Karpas-422 (cell line): ENCODE results near the gene VEZT. TPM values are rescaled to one million over a fixed set of nuclear protein-coding genes. Genes with fewer than 3 reads are reported as not detected.
"Not testable (repeated sequence)": the region's sequence is repeated elsewhere in the genome, so short reads cannot be mapped to it uniquely, and the experiment has no call there.

Experiments used
- DNase-seq: peaks from one replicate; pipeline ENCODE4 v3.0.0-alpha.2; 2015
- H2AFZ ChIP-seq: fragments of 200-600 bp; sonication (generic); 2 replicates; pipeline ENCODE4 v1.6.1; 2014; ENCODE audit warnings: antibody characterized with exemption, low read length, mixed read lengths
- H3K27ac ChIP-seq: fragments of 200-600 bp; sonication (generic); 2 replicates; pipeline ENCODE4 v1.5.1; 2014; ENCODE audit warnings: mild to moderate bottlenecking, low read length, moderate library complexity
- H3K27me3 ChIP-seq: fragments of 200-600 bp; sonication (generic); 2 replicates; pipeline ENCODE4 v1.6.1; 2014; ENCODE audit warnings: low read length, mixed read lengths
- H3K36me3 ChIP-seq: fragments of 200-600 bp; sonication (generic); 2 replicates; pipeline ENCODE4 v1.6.1; 2014; ENCODE audit warnings: low read length, mixed read lengths; ENCODE audit not compliant: insufficient read depth
- H3K4me1 ChIP-seq: fragments of 200-600 bp; sonication (generic); 2 replicates; pipeline ENCODE4 v1.6.1; 2014; ENCODE audit warnings: mild to moderate bottlenecking, low read length, mixed read lengths
- H3K4me2 ChIP-seq: fragments of 200-600 bp; sonication (generic); 2 replicates; pipeline ENCODE4 v1.6.1; 2014; ENCODE audit warnings: low read length, low read depth, mild to moderate bottlenecking; ENCODE audit not compliant: poor library complexity, severe bottlenecking
- H3K4me3 ChIP-seq: fragments of 200-600 bp; sonication (generic); 2 replicates; pipeline ENCODE4 v1.5.1; 2014; ENCODE audit warnings: mild to moderate bottlenecking, antibody characterized with exemption, low read length, mixed read lengths
- H3K79me2 ChIP-seq: fragments of 200-600 bp; sonication (generic); 2 replicates; pipeline ENCODE4 v1.6.1; 2014; ENCODE audit warnings: mild to moderate bottlenecking, low read length, mixed read lengths
- H3K9ac ChIP-seq: fragments of 200-600 bp; sonication (generic); 2 replicates; pipeline ENCODE4 v1.6.0; 2014; ENCODE audit warnings: low read length
- H3K9me2 ChIP-seq: fragments of 200-600 bp; sonication (generic), shearing (Covaris generic); replicated peaks from 2 replicates; pipeline ENCODE4 v1.6.0; 2014; ENCODE audit warnings: mild to moderate bottlenecking, low read length, moderate library complexity; ENCODE audit not compliant: insufficient read depth
- H3K9me3 ChIP-seq: fragments of 300-700, 200-600 bp; sonication (generic); 2 replicates; pipeline ENCODE4 v1.6.1; 2014; ENCODE audit warnings: low read length, mixed read lengths
- H4K20me1 ChIP-seq: fragments of 200-600 bp; sonication (generic); 2 replicates; pipeline ENCODE4 v1.6.1; 2014; ENCODE audit warnings: mild to moderate bottlenecking, antibody characterized with exemption, low read length, low read depth; ENCODE audit not compliant: insufficient read depth
- total RNA-seq: library from RNA; depleted of rRNA; stranded (reverse); fragments of >200 nt; shearing (Covaris generic); gene quantifications from 2 replicates; pipeline ENCODE4 v1.2.3, GENCODE V29; 2014; ENCODE audit warnings: low replicate concordance

Gene VEZT
- total RNA-seq, 1 experiment from 2014 or later, result 169 TPM

GRCh38 chr12:95234187-95234586 lies 16.6 kb downstream of the VEZT start:
- not testable (repeated sequence) for H3K9me2 ChIP-seq, H3K27me3 ChIP-seq, H2AFZ ChIP-seq, H3K9ac ChIP-seq, H4K20me1 ChIP-seq, H3K4me2 ChIP-seq, H3K9me3 ChIP-seq, H3K27ac ChIP-seq, H3K4me3 ChIP-seq, DNase-seq
- H3K4me1 ChIP-seq, result peaks cover 26% of the 10 kb centered on the region
- peaks cover 45% of the 10 kb centered on the region for H3K36me3 ChIP-seq
- peaks cover 86% of the 10 kb centered on the region for H3K79me2 ChIP-seq

GRCh38 chr12:95235621-95236020 lies 18.0 kb downstream of the VEZT start:
- H3K79me2 ChIP-seq, result peaks cover 86% of the 10 kb centered on the region
- not testable (repeated sequence) for H4K20me1 ChIP-seq, H3K4me2 ChIP-seq, H3K9me3 ChIP-seq, H3K27me3 ChIP-seq, H3K9ac ChIP-seq, H3K27ac ChIP-seq, DNase-seq, H3K4me3 ChIP-seq, H3K9me2 ChIP-seq, H2AFZ ChIP-seq
- H3K36me3 ChIP-seq, result peaks cover 43% of the 10 kb centered on the region
- H3K4me1 ChIP-seq, result peaks cover 16% of the 10 kb centered on the region; the same call in 1 of the 2 replicates

- no peak overlapping the region for H2AFZ ChIP-seq
- H3K9ac ChIP-seq, result no peak overlapping the region
- peaks cover 16% of the 10 kb centered on the region; the same call in 1 of the 2 replicates for H3K4me1 ChIP-seq
- H3K4me2 ChIP-seq, result no peak overlapping the region
- H3K9me3 ChIP-seq, result no peaks in the 10 kb centered on the region
- no peak overlapping the region for H3K4me3 ChIP-seq
- 0 out of 2 replicates have a peak, but pooled peaks cover 6% of the 10 kb centered on the region for H4K20me1 ChIP-seq
- H3K9me2 ChIP-seq, result no peaks in the 10 kb centered on the region
- no peaks in the 10 kb centered on the region for H3K27me3 ChIP-seq
- DNase-seq, result no peak
- no peak overlapping the region for H3K27ac ChIP-seq
- H3K79me2 ChIP-seq, result peaks cover 86% of the 10 kb centered on the region
- H3K36me3 ChIP-seq, result peaks cover 39% of the 10 kb centered on the region
These were observed 19.7 kb downstream of the VEZT start for GRCh38 chr12:95237315-95237714.

GRCh38 chr12:95238150-95238549 lies 20.5 kb downstream of the VEZT start:
- Histone ChIP-seq H3K27me3 (no peaks in the 10 kb centered on the region), H3K79me2 (peaks cover 86% of the 10 kb centered on the region), H3K9me2 (no peaks in the 10 kb centered on the region), H4K20me1 (0 out of 2 replicates have a peak, but pooled peaks cover 6% of the 10 kb centered on the region), H3K4me2 (no peak overlapping the region), H3K4me3 (no peak overlapping the region), H3K36me3 (peaks cover 30% of the 10 kb centered on the region), H3K9ac (no peak overlapping the region), H3K27ac (no peak overlapping the region), H3K4me1 (peaks cover 16% of the 10 kb centered on the region; the same call in 1 of the 2 replicates), H2AFZ (no peak overlapping the region), H3K9me3 (no peaks in the 10 kb centered on the region)
- DNase-seq, result no peak

GRCh38 chr12:95239216-95239615 lies 21.6 kb downstream of the VEZT start:
- H3K4me1 ChIP-seq, result peaks cover 20% of the 10 kb centered on the region; the same call in 1 of the 2 replicates
- no peaks in the 10 kb centered on the region for H3K9me2 ChIP-seq
- H3K9me3 ChIP-seq, result no peaks in the 10 kb centered on the region
- H3K4me2 ChIP-seq, result no peak overlapping the region
- H3K36me3 ChIP-seq, result peaks cover 30% of the 10 kb centered on the region; the same call in 1 of the 2 replicates
- peaks cover 86% of the 10 kb centered on the region for H3K79me2 ChIP-seq
- H3K4me3 ChIP-seq, result no peak overlapping the region
- no peak overlapping the region for H2AFZ ChIP-seq
- 0 out of 2 replicates have a peak, but pooled peaks cover 6% of the 10 kb centered on the region for H4K20me1 ChIP-seq
- no peak overlapping the region for H3K9ac ChIP-seq
- no peak for DNase-seq
- no peak overlapping the region for H3K27ac ChIP-seq
- H3K27me3 ChIP-seq, result no peaks in the 10 kb centered on the region

GRCh38 chr12:95239835-95240234 lies 22.2 kb downstream of the VEZT start:
- not testable (repeated sequence) for H2AFZ ChIP-seq, H3K27me3 ChIP-seq, DNase-seq, H3K27ac ChIP-seq, H3K4me2 ChIP-seq, H4K20me1 ChIP-seq, H3K9ac ChIP-seq, H3K9me3 ChIP-seq, H3K9me2 ChIP-seq, H3K4me3 ChIP-seq
- Histone ChIP-seq H3K4me1 (peaks cover 26% of the 10 kb centered on the region), H3K79me2 (peaks cover 88% of the 10 kb centered on the region), H3K36me3 (peaks cover 29% of the 10 kb centered on the region; the same call in 1 of the 2 replicates)

- peaks cover 33% of the 10 kb centered on the region for H3K4me1 ChIP-seq
- H3K9ac ChIP-seq, result no peak overlapping the region
- no peak overlapping the region for H2AFZ ChIP-seq
- H3K36me3 ChIP-seq, result peaks cover 34% of the 10 kb centered on the region; the same call in 1 of the 2 replicates
- H3K9me3 ChIP-seq, result no peaks in the 10 kb centered on the region
- 0 out of 2 replicates have a peak, but pooled peaks cover 6% of the 10 kb centered on the region for H4K20me1 ChIP-seq
- no peak overlapping the region for H3K4me2 ChIP-seq
- H3K79me2 ChIP-seq, result peaks cover 95% of the 10 kb centered on the region
- no peaks in the 10 kb centered on the region for H3K9me2 ChIP-seq
- H3K27ac ChIP-seq, result no peak overlapping the region
- no peaks in the 10 kb centered on the region for H3K27me3 ChIP-seq
- no peak for DNase-seq
- H3K4me3 ChIP-seq, result no peak overlapping the region
These were observed 22.9 kb downstream of the VEZT start for GRCh38 chr12:95240556-95240955.

GRCh38 chr12:95241138-95241537 lies 23.5 kb downstream of the VEZT start:
- not testable (repeated sequence) for H2AFZ ChIP-seq, H3K27ac ChIP-seq, H3K4me3 ChIP-seq, DNase-seq, H3K9me2 ChIP-seq, H3K9me3 ChIP-seq, H3K9ac ChIP-seq, H3K4me2 ChIP-seq, H3K27me3 ChIP-seq, H4K20me1 ChIP-seq
- Histone ChIP-seq H3K36me3 (peaks cover 35% of the 10 kb centered on the region; the same call in 1 of the 2 replicates), H3K4me1 (peaks cover 39% of the 10 kb centered on the region), H3K79me2 (peaks cover 100% of the 10 kb centered on the region)
